ENCODE data around the gene CDX1. TPM values are rescaled to one million over a fixed set of nuclear protein-coding genes. Genes with fewer than 3 reads are reported as not detected.

The CDX1 gene
- total RNA-seq, 1 donor, result 0.18 TPM

DNA sequence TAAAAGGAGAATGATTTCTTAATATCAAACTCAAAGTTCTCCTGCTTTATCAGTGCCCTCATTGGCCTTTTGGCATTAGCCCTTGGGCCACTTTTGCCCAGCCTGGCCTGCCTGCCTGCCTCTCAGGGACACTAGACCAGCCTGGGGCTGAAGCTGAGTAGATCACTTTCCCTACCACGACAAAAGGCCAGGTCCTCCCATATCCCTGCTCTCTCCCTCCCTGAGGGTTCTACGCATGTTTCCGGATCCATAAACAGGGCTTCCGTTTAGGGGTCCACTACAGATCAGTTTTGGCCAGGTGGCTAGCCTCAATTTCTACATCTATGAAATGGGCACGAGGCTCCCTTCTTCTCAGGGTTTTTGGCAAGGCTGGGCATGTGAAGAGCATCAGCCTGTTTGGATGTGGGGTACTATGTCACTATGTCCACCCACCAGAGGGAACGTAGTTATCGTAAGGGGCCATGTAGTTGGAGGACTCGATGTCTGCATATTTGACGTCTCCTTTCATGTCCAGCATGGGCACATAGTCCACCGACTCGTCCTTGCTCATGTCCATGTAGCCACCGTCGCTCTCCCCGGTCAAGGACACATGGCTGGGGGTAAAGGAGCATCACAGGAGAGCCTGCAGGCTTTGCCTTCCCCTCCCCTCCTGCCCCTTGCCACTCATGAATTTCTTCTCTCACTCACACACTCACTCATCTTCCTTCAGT, 45.0 kb upstream of the CDX1 start:
- no peak for DNase-seq (ENCODE audit: low read depth)
- TF ChIP-seq, protein P1, sequence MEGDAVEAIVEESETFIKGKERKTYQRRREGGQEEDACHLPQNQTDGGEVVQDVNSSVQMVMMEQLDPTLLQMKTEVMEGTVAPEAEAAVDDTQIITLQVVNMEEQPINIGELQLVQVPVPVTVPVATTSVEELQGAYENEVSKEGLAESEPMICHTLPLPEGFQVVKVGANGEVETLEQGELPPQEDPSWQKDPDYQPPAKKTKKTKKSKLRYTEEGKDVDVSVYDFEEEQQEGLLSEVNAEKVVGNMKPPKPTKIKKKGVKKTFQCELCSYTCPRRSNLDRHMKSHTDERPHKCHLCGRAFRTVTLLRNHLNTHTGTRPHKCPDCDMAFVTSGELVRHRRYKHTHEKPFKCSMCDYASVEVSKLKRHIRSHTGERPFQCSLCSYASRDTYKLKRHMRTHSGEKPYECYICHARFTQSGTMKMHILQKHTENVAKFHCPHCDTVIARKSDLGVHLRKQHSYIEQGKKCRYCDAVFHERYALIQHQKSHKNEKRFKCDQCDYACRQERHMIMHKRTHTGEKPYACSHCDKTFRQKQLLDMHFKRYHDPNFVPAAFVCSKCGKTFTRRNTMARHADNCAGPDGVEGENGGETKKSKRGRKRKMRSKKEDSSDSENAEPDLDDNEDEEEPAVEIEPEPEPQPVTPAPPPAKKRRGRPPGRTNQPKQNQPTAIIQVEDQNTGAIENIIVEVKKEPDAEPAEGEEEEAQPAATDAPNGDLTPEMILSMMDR (IDR thresholded peaks at IDR 0.05; ENCODE audit: insufficient read depth, low read length), result no peak
- H3K4me3 ChIP-seq (ENCODE audit: low read depth, low read length), result no peak overlapping the region

DNA sequence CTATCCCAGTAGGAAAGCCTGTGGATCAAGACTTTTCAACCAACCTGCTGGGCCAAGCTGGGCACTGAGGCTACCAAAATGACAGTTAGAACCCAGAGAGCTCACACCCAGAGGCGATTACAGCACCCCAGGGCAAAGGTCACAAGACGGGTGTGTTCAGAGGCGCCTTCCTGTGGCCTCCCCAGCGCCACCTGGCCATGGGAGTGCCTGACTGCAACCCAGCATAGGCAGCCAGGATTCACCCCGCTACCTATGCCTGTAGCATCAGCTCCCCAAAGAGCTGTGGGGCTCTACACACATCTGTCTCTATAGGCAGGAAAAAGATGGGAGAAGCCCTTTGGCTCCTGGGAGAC, 44.4 kb upstream of the CDX1 start:
- no peak for DNase-seq (ENCODE audit: low read depth)
- no peak overlapping the region for H3K4me3 ChIP-seq (ENCODE audit: low read depth, low read length)
- TF ChIP-seq, protein P1 (IDR thresholded peaks at IDR 0.05; ENCODE audit: insufficient read depth, low read length), result peak; percentile 16

DNA sequence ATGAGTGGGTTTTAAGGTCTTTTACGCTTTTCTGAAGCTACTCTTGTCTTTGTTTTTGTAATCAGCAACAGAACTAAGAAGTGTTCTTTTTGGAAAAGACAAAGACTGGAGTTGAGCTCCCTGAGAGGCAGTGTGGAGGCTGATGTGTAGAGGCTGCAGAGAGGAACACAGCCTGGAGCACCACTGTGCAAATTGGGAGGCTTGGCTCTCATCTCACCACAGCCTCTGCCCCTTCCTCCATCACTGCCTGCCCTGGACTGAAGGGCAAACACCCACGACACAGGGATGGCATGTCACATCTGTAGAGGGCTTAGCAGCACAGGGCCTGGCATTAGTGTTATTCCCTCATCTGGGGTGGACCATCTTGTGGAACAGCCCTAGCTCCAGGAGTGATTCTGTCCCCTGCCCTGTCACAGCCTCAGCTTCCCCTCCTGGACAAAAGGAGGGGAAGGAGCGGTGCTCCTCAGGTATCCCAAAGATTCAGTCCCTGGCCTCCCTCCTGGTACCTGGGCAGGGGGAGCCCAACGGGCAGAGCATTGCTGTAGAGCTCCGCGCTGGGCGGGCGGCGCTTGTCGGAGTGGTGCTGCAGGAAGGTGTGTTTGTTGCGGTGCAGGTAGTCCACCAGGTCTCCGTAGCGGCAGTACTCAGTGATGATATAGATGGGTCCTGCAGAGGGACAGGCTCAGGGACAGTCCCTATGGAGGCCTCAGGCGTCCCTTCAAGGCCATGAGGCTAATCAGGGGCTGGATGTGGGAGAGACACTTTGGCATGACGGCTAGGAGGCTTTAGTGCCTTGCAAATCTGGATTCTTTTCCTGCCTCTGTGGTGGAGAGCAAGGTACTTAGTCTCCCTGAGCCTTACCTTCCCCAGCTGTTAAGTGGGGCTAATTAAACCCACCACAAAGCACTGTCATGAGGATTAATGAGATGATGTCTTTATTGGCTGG, 43.8 kb upstream of the CDX1 start:
- TF ChIP-seq, protein P1 (IDR thresholded peaks at IDR 0.05; ENCODE audit: insufficient read depth, low read length), result no peak
- H3K4me3 ChIP-seq (ENCODE audit: low read depth, low read length), result no peak overlapping the region
- DNase-seq (ENCODE audit: low read depth), result no peak

DNA sequence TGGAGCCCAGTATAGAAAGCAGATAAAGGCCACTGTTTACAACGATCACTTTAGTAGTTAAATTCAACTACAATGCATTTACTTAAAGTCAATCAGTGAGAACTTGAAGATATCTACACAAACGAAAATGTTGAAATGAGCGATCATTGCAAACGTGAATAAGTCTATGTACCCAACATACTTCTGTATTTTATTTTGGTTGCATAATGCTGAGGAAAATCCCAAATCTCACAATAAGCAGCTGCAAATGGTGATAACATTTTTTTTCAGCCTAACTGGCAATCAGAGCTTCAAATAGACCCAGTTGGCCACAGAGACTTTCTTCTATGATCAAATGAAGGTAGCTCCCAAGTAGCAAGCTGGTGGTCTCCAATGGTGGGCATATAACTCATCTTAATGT, 43.0 kb upstream of the CDX1 start:
- H3K4me3 ChIP-seq (ENCODE audit: low read depth, low read length), result no peak overlapping the region
- TF ChIP-seq, protein P1 (IDR thresholded peaks at IDR 0.05; ENCODE audit: insufficient read depth, low read length), result no peak
- no peak for DNase-seq (ENCODE audit: low read depth)

DNA sequence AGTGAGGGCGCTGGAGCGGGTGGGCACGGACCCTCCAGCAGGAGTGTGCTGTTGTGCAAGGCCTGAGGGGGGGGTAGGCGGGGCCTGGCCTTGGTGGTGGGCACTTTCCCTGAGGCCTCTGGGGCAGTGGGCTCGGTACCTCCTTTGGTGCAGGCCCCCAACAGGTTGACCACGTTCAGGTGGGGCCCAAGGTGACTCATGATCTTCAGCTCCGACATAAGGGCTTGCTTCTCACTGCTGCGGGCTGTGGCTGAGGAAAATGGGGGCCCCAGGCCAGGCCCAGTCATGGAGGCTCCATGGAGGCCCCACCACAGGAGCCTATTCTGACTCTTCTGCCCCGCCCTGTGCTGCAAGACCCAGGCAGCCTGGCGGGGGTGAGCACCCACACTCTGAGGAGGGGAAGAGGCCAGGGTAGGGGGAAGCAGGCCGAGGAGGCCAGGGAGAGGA, 42.4 kb upstream of the CDX1 start:
- TF ChIP-seq, protein P1 (IDR thresholded peaks at IDR 0.05; ENCODE audit: insufficient read depth, low read length), result no peak
- no peak overlapping the region for H3K4me3 ChIP-seq (ENCODE audit: low read depth, low read length)
- no peak for DNase-seq (ENCODE audit: low read depth)

DNA sequence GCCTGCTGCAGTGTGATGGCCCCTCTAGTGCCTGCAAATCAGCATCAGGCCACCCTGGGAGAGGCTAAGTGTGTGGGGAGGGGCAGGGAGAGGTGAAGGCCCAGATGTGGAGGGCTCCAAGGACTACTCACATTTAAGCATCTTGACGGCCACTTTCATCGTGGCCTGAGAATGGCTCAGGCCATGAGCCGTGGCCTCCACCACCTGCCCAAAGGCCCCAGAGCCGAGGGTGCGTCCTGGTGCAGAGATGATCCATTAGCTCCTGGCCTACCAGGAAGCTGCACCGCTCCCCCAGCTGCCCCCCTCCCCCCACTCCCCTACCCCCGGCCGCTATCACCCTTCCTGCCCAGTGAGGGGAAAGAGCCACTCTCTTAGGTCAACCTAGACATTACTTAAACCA, 42.0 kb upstream of the CDX1 start:
- DNase-seq (ENCODE audit: low read depth), result no peak
- TF ChIP-seq, protein P1 (IDR thresholded peaks at IDR 0.05; ENCODE audit: insufficient read depth, low read length), result no peak
- H3K4me3 ChIP-seq (ENCODE audit: low read depth, low read length), result no peak overlapping the region
